Cerebellar cortex (tissue), 1 donor: ENCODE data around the gene ENOX1.

Experiments
- DNase-seq: peaks from one replicate; pipeline ENCODE4 v3.0.0-alpha.2; 2015; ENCODE audit warnings: low spot score

Gene ENOX1

DNA sequence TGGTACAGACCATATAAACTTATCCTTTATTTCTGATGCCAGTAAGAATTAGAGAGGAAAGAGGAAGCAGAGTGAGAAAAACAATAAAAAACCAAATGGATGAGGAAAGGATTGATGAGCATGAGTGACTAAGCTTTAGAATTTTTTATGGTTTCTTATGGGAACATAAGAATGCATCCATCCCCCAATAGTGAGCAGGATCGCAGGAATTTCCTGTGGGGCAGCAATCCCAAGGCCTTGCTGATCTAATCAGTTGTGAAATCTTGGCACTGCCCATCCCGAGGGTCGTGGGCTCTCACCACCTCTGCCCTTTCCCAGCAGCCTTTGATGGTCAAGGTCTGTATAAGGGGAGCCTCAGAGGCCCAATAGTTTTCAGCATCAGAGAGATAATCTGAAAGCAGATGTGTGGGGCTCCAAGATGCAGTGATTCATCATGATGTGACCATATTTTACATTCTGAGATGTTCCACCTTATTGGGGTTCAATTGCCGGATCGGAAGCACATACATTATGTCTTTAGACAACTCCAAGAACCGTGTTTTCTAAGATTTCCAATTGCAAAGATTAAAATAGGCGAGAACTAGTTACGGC is 541.3 kb downstream of the ENOX1 start:
- no peak for DNase-seq

DNA sequence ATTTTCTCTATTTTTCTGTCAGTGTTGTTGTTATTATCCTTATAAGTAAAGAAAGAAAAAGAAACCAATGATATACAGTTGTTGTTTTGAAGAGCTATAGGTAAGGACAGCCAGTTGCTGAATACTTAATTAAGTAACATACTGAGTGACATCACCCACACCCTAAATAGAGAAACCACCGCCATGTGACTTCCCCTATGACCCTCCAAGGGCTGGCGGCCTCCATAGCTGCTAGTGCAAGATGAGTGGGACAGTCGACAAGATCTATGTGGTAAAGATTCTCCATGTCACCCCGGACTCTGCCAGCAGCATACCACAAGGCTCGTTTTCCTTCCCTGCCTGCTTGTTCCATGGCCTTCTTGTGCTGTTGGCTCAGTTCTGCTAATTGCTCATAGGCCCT is 542.3 kb downstream of the ENOX1 start:
- no peak for DNase-seq

DNA sequence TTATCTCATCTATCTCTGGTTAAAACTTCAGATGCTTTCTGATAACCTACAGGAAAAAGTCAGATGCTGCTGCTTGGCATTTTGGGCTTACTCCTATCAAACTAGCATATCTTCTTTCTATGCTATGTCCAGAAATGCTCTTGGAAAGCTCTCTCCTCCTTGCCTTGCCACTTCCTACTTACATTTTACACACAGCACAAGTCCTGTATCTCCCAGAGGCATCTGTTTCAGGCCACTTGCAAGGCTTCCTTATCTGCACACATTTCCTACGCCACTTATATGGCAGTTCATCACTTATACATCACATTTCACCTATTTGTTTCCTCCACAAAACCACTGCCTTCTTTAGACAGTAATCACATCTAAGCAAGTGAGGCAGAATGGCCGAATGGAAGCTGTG is 543.1 kb downstream of the ENOX1 start:
- DNase-seq, result no peak

DNA sequence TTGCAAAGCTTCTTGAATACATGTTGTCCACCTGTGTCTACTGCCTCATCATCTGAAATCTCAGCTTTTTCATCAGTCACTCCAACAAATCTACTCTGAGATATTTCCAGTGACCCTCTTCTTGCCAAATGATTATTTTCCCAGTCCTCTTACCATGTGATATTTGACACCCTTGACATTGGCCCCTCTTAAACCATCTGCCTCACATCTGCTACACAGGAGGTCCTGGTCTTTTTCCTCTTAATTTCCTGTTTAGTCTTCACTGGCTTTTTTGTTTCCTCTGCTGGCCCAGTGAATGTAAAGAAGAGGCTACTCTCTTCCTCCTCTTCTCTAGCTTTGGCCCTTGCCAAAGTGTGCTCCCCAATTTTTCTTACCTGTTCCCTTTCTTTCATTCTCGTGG is 544.7 kb downstream of the ENOX1 start:
- DNase-seq, result no peak

DNA sequence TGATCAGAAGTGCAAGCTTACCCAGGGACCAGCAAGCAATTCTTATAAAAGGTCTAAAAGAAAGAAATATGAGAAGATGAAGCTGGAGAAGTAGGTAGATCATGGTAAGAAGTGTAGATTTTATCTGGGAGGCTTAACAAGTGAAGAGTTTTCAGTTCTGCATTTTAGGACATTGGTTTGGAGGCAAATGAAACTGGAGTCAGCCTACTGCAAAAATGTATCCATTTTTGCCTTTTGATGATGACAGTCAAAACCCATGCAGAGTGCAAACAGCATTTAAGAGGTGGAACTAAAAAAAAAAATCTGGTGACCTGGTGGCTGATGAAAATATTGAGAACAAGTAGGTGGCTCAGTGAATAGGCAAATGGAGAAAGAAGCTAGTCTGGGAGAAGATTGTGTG is 546.5 kb downstream of the ENOX1 start:
- DNase-seq, result no peak

DNA sequence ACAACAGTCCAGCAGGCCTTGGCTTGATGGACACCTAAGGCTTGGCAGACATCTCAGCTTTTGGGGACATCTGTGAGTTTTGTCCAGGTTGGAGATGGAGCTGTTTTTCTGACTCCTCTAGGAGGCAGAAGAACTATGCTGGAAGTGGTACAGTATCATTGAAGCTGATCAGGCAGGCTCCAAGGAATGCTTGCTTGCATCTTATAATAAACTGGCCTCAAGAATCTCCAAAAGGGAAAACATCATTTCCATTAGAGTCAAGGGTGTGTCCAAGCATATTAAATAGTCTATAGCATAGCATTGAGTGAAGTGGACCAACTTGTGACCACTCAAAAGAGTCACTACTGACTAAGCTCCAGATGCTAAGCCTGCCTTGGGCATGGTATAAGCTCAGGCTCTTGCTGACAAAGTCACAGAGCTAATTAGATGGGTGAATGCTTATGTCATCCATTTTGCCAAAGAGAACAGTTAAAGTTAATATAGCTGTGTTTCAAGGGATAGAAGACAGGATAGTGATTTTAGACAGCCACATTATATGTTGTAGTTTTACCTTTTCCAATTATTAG is 547.4 kb downstream of the ENOX1 start:
- DNase-seq, result no peak

DNA sequence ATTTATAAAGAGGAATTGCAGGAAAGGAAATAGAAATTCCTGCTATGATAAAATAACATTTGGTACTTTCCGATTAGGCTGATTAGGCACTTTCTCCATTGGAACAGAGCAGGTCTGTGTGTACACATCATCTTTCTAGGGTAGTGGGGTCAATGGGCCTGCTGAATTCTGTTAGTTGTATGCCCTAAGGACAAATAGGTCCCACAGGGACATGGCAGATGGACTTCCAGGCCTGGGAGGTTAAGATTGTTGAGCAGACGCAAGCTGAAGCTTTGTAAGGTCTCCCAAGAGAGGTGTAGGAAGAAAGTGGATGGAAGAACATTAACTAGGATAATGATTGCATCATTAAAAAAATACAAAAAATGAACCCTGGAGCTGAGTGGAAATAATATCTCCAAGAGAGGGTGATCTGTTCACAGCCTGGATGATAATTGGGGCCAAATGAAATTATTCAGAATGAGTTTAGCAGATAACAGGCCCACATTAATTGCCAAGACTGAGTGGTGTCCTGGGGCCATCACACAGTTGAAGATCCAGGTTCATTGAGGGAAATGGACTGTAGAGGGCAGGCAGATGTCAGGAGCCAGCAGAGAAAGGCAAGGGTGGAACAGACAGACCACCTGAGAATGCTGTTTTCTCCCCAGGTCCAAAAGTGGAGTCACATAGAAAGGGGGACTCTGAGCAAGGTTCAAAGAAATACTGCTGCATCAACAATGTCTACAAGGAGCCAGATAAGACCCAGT is 548.3 kb downstream of the ENOX1 start:
- no peak for DNase-seq

DNA sequence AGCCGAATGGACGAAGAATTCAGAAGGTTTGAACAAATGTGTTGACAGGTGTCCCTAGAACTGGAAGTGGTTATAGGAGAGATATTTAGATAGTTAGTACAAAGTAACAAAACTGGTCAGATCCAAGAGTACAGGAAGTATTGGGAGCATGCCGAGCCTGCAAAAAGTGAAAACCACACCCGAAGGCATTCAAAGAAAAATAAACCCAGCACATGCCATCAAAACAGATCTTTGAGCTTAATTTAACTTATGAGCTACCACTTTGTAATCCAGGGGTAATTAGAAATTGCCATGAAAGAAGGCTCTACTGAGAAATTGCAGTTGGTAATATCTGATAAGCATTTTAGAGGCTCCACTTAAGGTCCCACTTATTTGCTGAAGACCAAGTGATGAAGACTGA is 549.2 kb downstream of the ENOX1 start:
- DNase-seq, result no peak

DNA sequence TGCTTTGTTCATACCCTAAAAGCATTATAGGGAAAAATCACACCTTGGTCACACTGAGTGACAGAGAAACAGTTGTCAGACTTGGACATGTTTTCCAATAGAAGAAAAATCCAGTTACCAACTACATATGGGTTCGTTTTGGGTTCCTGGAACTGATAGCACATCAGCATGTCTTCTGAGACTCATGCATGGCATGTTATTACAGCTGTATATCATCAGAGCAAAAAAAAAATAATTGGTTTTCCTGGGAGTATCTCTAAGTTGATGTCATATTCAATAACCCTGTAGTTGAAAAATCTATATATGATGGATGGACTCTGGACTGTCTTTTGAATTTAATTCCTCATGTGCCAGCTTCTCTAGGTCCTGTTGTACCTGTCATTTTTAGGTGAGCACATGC is 551.7 kb downstream of the ENOX1 start:
- no peak for DNase-seq

DNA sequence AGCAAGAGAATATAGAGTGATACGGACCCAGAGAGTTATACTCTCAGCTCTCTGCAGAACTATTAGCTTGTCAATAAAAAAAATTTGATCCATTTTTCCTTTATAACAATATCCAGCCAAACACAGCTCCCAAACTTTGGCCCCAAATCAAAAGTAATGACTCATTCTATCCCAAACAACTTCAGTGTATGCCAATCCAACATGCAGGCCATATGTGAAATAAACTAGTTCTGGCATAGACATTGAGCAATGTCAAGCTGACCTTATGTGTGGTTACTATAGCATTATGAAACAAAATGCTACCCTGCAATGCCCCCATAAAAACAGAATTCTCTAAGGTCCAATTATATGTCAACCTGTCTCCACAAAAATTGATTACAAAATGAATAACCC is 553.9 kb downstream of the ENOX1 start:
- no peak for DNase-seq

DNA sequence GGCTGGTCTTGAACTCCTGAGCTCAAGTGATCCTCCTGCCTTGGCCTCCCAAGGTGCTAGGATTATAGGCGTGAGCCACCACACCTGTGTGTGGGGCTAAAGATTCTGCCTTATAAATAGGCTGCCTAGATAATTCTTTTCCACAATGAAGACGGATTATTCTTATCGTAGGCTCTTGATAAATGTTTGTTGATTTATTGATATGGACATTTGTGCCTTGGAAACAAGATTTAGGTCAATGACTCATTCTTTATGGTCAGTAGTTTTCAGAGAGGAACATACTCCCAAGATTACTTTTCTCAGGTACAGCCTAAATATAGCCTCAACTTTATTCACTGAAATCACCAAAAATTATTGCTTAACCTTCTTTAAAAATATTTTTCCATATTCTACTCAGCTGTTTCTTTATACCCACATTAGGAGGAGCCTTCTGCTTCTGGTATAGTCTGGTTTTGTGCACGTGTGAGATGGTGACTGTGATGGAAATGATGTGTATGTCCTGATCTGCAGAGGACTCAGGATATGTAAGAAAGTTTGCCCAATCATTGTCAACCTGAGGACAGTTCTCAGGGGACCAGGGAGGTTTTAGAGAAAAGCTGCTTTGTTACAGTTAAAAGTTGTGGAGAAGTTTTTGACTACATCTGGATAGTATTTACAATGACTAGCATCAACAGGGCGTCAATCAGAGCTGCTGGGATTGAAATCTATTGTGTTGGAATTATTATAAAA is 554.5 kb downstream of the ENOX1 start:
- DNase-seq, result no peak

DNA sequence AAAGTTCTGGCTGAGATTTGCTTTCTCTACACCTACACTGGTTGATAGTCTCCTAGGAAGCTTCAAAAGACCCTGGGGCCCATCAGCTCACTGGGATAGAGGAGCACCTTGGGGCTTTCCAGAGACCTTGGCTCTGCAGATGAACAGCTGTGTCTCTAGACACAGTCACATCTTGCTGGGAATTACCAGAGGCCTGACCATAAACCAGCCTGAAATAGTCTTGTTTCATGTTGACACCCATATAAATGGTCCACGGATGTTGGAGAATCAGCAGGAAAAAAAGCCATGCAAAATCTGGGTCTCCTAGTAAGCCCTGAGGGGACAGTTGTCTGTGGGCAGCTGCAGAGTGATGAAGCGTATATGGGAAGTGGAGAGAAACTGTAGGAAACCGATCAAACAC is 555.8 kb downstream of the ENOX1 start:
- DNase-seq, result no peak

DNA sequence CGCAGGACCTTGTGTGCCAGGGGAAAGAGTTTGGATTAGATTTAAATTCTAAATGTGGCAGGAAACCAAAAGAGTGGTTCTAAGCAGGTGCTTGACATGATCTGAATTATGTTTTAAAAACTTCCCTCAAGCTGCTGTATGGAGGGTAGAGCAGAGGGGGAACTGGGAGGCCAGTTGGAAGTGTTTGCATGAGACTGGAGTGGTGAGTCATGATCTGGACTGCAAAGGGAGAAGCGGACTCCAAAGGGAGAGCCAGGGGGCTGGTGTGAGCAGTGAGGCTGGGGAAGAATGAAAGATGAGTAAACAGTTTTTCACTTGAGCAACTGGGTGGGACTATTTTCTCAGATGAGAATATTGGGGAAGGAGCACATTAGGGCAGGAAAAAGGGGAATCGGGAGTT is 557.3 kb downstream of the ENOX1 start:
- no peak for DNase-seq

DNA sequence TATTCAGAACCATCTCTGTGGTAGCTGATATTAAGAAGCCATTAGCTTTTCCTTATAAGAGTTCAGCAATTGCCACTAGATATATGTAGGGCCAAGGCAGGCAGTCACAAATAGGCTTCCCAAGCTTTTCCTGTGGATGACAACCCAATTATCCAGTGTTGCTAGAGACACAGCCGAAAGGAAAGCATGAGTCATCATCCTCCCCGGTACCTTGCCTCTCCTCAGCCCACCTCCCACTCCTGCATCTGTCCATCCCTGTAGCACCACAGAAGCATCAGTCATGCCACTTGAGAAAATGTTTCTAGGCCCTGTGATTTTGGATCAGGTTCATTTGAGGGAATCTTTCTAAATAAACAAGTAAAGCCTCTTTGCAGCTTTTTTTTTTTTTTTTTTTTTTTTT is 559.1 kb downstream of the ENOX1 start:
- no peak for DNase-seq

DNA sequence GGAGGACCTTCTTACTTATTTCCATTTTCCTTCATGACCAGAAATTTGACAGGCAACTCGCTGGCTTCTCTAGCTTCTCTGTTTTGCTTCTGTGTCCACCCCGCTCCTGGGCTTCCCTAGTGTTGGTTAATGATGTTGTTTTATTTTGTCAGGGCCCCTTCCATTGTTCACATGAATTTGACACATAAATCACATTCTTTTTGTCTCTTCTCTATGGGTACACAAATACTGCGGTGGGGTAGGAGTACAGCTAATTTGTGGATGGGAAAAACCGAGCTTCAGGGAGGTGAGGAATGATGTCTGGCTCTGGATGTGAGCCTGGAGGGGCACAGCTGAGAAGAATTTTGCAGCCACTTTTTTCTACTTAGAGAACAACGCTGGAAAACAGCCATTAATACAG is 563.6 kb downstream of the ENOX1 start:
- no peak for DNase-seq

DNA sequence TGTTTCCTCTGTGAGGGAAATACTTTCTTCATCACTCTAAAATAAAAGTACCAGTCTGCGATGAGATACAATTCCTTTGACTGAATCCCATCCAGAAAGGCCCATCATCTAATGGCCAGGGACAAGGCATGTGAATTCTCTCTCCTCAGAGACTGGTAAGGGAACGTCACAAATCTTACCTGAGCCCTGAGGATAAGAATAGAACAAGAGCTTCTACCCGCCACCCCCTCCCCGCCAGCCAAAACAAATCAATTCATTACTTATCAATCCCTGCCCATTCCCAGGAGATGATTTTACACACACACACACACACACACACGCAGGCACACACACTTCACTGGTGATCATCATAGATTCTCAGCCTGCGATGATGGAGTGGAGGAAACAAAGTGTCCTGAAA is 564.7 kb downstream of the ENOX1 start:
- no peak for DNase-seq

DNA sequence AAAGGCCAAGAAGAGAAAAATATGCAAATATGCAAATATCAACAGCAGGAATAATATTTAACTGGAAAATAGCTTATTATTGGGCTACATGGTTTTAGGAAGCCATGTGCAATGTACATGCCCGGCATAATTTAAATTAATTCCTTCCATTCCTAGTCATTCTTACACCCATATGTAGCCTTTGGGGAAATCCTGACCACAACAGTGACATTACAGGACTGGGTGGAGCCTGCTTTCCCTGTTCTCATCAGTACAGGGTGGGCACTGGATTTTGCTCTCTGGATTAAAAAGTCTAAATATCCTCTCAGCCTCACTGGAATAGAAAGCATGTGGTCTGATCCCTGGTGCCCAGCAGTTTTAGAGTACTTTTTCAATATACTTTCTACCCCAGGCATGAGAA is 565.2 kb downstream of the ENOX1 start:
- no peak for DNase-seq

DNA sequence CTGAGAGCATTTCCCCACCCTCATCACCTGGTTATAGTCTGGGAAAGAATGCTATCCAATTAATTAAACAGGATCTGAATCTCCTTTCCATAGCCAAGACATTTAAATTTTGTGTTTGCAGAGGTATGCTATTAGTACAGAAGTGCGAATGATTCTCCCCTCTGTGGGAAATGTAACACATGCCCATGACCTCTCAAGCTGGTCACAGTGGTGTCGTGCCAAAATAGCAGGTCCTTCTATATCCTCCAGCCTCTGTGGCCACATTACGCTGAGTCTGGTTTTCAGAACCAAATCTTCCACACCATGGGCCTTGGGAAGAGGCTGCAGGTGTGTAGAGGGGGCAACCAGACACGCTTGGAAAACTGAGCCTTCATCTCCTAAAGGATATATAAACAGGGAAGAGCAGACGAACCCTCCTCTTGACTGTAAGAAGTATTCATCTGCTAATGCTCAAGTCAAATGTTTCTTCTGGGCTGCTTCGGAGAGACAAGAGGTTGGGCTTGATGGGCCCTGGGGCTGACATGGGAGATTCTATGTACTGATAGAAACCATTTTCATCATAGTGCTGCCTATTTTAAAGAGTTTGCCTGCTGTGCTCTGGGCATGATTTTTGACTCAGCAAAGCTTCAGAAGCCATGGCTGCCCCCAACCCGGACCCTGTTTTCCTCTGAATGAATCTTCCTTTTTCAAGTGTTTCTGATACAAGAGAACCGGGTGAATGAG is 565.7 kb downstream of the ENOX1 start:
- DNase-seq, result no peak

DNA sequence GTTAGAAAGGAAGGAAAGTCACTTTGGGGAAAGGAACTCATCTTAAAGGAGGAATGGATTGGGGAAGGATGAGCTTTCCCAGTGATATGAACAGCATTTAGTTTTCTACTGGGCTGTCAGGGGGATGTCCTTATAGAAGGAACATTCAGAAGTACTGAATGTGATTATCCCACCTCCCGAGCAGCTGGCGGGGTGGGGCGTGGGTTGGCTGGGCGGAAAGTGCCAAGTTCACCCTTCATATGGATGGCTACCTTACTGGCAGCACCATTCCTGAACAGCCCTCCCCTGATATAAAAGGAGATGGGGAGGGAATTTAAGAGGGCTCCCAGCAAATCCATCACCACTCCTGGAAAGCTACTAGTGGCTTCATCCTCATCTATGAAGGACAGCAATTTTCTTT is 572.6 kb downstream of the ENOX1 start:
- no peak for DNase-seq

DNA sequence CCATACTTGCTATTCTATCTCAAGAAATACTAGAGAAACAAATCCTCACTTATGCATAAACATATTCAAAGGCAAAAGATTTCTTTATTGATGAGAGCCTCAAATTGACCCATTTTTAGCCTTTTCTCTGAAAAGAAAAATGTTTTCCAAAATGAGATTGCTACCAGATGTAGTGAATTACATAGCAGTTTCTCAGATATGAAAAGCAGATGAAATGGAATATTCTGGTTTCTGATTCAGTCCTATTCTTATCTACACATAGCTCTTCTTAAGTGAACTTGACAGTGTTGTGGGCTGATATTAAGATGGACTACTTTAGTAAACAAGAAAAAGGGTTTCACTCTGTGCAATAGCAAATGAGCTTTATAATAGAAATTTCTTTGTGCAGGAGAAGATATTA is 579.9 kb downstream of the ENOX1 start:
- DNase-seq, result no peak

DNA sequence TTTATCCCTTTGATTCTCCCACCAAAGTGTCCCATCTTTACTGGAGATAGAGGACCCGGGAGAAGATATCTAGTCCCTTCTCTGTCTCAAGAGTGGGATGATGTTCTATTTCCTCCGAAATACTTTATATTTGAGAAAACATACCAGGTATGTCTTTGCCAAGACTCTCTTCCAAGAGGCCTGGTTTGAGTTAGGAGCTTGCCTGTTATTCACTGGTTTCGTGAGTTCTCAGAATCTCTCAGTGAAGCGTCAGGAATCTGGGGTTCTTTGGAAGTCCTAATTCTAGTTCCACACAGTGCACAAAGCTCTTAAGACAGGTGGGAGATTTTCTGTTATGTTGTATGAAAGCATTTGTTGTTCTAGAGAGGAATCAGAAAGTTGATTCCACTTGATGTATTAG is 581.4 kb downstream of the ENOX1 start:
- DNase-seq, result no peak

DNA sequence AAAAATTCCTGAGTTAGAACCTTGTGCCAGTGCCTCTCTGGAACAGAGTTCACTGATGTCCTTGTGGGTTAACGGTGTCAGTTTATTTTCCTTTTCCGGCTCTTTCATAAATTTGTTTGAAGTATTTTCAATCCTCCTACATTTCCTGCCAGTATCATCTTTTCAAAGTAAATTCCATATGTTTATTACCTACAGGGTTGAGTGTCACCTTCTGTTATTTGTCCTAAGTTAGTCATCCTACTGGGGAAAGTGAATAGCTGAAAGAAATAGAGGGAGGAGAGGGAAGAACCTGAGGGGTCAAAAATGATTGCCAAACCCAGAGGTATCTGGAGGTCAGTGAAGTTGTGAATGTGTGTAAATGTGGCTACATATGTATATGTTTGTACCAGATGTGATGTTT is 582.2 kb downstream of the ENOX1 start:
- no peak for DNase-seq

DNA sequence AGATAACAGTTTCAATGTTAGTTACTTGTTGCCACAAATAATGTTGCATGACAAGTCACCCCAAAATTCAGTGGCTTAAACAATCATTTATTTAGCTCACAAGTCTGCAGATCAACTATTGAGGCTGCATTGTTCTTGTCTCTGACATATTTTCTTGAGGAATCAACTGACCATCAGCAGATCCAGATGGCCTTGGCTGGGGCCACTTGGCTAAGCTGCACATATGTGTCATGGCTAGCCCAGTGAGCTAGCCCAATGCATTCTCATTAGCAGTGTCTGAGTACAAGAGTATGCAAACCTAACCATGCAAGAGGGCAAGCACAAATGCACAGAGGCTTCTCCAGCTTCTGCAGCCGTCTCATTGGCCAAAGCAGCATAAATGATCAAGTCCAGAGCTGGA is 583.0 kb downstream of the ENOX1 start:
- DNase-seq, result no peak
